Measurements from ENCODE around the gene ZNF784. TPM values are rescaled to one million over a fixed set of nuclear protein-coding genes. Genes with fewer than 3 reads are reported as not detected.

Gene ZNF784
- total and polyA plus RNA-seq, 2 of the 4 experiments (the other 2 are of a cell fraction) = 2.5 to 3.7 TPM

GRCh38 chr19:55635856-55636440, 11.6 kb upstream of the ZNF784 start:
- Histone ChIP-seq H3K79me1 (ENCODE audit: low read depth in 1 of 2, low read length in 2 of 2) (peaks cover 26 to 60% of the 10 kb centered on the region in 2 experiments), H4K20me1 (ENCODE audit: insufficient read depth, low read length) (0 out of 2 replicates have a peak, but pooled peaks cover 9% of the 10 kb centered on the region), H3K27ac (ENCODE audit: insufficient read depth, low read length) (peak overlapping the region; percentile 92; the same call in 1 of the 2 replicates), H3K4me3 (ENCODE audit: insufficient read depth, low read depth, low read length) (peak overlapping the region; percentile 88), H2BK5ac (ENCODE audit: low read depth, low read length, poor library complexity, severe bottlenecking) (no peak overlapping the region), H3K4ac (ENCODE audit: low read depth, low read length) (peak overlapping the region; percentile 96), H3K27me3 (ENCODE audit: control insufficient read depth, insufficient read depth, low read length) (no peaks in the 10 kb centered on the region), H4K5ac (ENCODE audit: low read depth, low read length) (peak overlapping the region; percentile 98), H2BK20ac (ENCODE audit: low read depth, low read length) (no peak overlapping the region), H2AFZ (replicated peaks; ENCODE audit: low read length, poor library complexity) (no peak overlapping the region), H2AK5ac (ENCODE audit: low read depth, low read length) (peak overlapping the region; percentile 97; the same call in 1 of the 2 replicates), H2BK120ac (ENCODE audit: low read depth, low read length) (no peak overlapping the region), H2BK15ac (ENCODE audit: low read depth, low read length) (no peak overlapping the region), H3K4me1 (ENCODE audit: control insufficient read depth, insufficient read depth, low read length) (peaks cover 11% of the 10 kb centered on the region), H2AK9ac (replicated peaks; ENCODE audit: low read depth, low read length, poor library complexity) (peak overlapping the region; percentile 81), H3K23ac (ENCODE audit: low read depth, low read length) (peak overlapping the region; percentile 38; the same call in 1 of the 2 replicates), H3K9ac (ENCODE audit: low read depth, low read length) (peak overlapping the region; percentile 98), H3K4me2 (ENCODE audit: low read depth, low read length) (peak overlapping the region; percentile 98), H3K14ac (replicated peaks; ENCODE audit: low read depth, low read length) (peak overlapping the region; percentile 97), H3K9me3 (ENCODE audit: control insufficient read depth, insufficient read depth, low read length) (no peaks in the 10 kb centered on the region), H3K18ac (ENCODE audit: low read depth, low read length) (no peak overlapping the region), H3K56ac (ENCODE audit: extremely low read depth, insufficient read depth, low read length) (no peak overlapping the region), H4K91ac (ENCODE audit: insufficient read depth, low read depth, low read length) (no peak overlapping the region), H3K36me3 (ENCODE audit: control insufficient read depth, insufficient read depth, low read length) (peaks cover 4% of the 10 kb centered on the region; the same call in 1 of the 2 replicates), H4K8ac (ENCODE audit: low read depth in 2 of 2, low read length in 2 of 2) (peak overlapping the region; percentile 97 to 99; a peak in 3 of 4 replicates), H3K9me1 (ENCODE audit: insufficient read depth, low read length) (peaks cover 18% of the 10 kb centered on the region)
- intact Hi-C loops (cut with micrococcal nuclease) = loop anchor here (10.0 kb wide), 1 partner anchor 429 kb away; no protein-coding TSS in a partner anchor
- ATAC-seq (ENCODE audit: low read depth) (no peak), DNase-seq (no peak)
- BruUV-seq (replicated peaks) = no TSS peak
- dilution Hi-C loops (cut with HindIII; ENCODE audit: low sequenced_read_pairs, unreplicated experiment) = no loop called here
- in situ Hi-C loops (cut with MboI; ENCODE audit: low sequenced_read_pairs) = loop anchor here (25.0 kb wide), 2 partner anchors 349 to 524 kb away; partner anchors contain the start of genes BRSK1, HSPBP1 and PPP1R12C
- ChIA-PET CTCF (interaction anchor here (0.6 to 1.6 kb wide), 2 partner anchors 17 to 18 kb away, joined by 3 to 4 read pairs; no protein-coding TSS in a partner anchor), POLR2A (ENCODE audit: unreplicated experiment) (interaction anchor here (0.5 kb wide), 1 partner anchor 543 kb away, joined by 4 read pairs; no protein-coding TSS in a partner anchor)
- 76% methylated on average over 6 of the region's 7 CpGs; no CpG with 5 or more reads in 1 of the 2 experiments for WGBS, 2 experiments (ENCODE audit: extremely low coverage in 2 of 2, insufficient read length in 1 of 2)
- TF ChIP-seq RCOR1 (IDR thresholded peaks at IDR 0.05; ENCODE audit: insufficient replicate concordance, low read length) = no peak
- TF ChIP-seq POLR2A (IDR thresholded peaks at IDR 0.05; ENCODE audit: low read depth, low read length) = no peak
- no peak for TF ChIP-seq CHD1 (IDR thresholded peaks at IDR 0.05; ENCODE audit: low read depth, low read length)
- TF ChIP-seq RFX5 (IDR thresholded peaks at IDR 0.05; ENCODE audit: low read depth, low read length) = no peak
- no peak for TF ChIP-seq SMC3 (IDR thresholded peaks at IDR 0.05; ENCODE audit: low read depth, low read length)
- TF ChIP-seq MXI1 (IDR thresholded peaks at IDR 0.05; ENCODE audit: borderline replicate concordance, low read depth, low read length) = no peak
- TF ChIP-seq RAD21 (IDR thresholded peaks at IDR 0.05; ENCODE audit: low read length) = no peak
- TF ChIP-seq ELK1 (IDR thresholded peaks at IDR 0.05; ENCODE audit: borderline replicate concordance, low read depth, low read length) = no peak
- TF ChIP-seq MAZ (IDR thresholded peaks at IDR 0.05; ENCODE audit: borderline replicate concordance, low read depth, low read length) = no peak
- no peak for TF ChIP-seq FOS (IDR thresholded peaks at IDR 0.05; ENCODE audit: low read depth, low read length)
- TF ChIP-seq CEBPB (IDR thresholded peaks at IDR 0.05; ENCODE audit: low read depth, low read length) = no peak
- TF ChIP-seq BHLHE40 (IDR thresholded peaks at IDR 0.05; ENCODE audit: low read depth, low read length) = no peak
- no peak for TF ChIP-seq USF2 (IDR thresholded peaks at IDR 0.05; ENCODE audit: low read depth, low read length)
- no peak for TF ChIP-seq CTCF (conservative IDR thresholded peaks at IDR 0.05; ENCODE audit: low read depth, low read length)
- no peak for TF ChIP-seq MAFK (IDR thresholded peaks at IDR 0.05; ENCODE audit: low read depth, low read length)

All from IMR-90 (cell line).